Esophagus squamous epithelium (tissue), 4 donors: ENCODE results near the gene UBAP2L.

ENCODE experiments used
- POLR2A ChIP-seq, 4 donors: fragments of 450-650 bp; IDR thresholded peaks; one replicate each; pipeline ENCODE4 v1.6.1; 2017; ENCODE audit warnings: antibody characterized with exemption in 4 of 4, mild to moderate bottlenecking in 4 of 4, moderate library complexity in 3 of 4
- TF ChIP-seq, protein P1 (sequence below), 6 experiments: fragments of 450-650 bp in 4 of 6; fragments of 200-600 bp in 2 of 6; sonication (generic) in 2 of 6; IDR thresholded peaks; one replicate each; pipeline ENCODE4 v1.5.1; 2016 to 2019; ENCODE audit warnings: antibody characterized with exemption in 6 of 6, mild to moderate bottlenecking in 4 of 6, moderate library complexity in 4 of 6

DNA sequence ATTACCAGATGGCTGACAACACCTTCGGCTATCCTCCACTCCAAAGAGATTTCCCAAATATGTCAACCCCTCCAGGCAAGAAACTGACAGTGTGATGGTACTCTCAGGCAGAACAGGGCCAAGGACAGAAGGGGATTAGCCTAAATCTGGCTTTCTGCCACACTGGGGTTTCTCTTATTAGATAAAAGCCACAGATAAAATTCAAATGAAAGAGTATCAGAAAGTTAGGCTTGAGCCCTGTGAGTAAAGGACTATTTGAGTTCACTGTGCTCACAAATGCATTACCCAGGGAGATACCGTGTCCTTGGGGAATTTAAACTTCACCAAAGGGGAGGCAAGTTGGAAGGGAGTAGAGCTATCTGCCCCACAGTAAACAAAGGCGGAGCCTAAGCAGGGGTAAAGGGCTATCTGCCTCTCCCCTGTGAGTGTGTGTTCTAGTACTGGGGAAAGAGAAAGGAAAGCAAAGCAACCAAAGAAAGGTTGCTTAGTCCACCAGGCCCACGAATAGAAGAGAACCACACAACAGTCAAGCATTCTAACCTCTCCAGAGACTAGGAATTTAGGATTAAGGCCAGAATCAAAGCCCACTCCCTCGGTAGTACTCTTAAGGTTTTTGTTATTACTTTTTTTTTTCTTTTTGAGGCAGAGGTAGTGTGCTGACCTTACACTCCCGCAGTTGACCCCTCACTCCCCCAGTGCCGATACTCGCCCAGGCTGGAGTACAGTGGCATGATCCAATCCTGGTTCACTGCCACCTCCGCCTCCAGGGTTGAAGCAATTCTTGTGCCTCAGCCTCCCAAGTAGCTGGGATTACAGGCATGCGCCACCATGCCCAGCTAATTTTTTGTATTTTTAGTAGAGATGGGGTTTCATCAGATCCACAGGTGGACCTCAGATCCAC is 41.6 kb upstream of the UBAP2L start:
- TF ChIP-seq POLR2A (IDR thresholded peaks at IDR 0.05) = no peak
- TF ChIP-seq, protein P1, sequence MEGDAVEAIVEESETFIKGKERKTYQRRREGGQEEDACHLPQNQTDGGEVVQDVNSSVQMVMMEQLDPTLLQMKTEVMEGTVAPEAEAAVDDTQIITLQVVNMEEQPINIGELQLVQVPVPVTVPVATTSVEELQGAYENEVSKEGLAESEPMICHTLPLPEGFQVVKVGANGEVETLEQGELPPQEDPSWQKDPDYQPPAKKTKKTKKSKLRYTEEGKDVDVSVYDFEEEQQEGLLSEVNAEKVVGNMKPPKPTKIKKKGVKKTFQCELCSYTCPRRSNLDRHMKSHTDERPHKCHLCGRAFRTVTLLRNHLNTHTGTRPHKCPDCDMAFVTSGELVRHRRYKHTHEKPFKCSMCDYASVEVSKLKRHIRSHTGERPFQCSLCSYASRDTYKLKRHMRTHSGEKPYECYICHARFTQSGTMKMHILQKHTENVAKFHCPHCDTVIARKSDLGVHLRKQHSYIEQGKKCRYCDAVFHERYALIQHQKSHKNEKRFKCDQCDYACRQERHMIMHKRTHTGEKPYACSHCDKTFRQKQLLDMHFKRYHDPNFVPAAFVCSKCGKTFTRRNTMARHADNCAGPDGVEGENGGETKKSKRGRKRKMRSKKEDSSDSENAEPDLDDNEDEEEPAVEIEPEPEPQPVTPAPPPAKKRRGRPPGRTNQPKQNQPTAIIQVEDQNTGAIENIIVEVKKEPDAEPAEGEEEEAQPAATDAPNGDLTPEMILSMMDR (IDR thresholded peaks at IDR 0.05) = no peak
